Measurements from ENCODE around the gene ADPRHL1. TPM values are rescaled to one million over a fixed set of nuclear protein-coding genes. Genes with fewer than 3 reads are reported as not detected.
A peak's percentile ranks its signal among the peaks of the same experiment; 100 is the strongest.

The ADPRHL1 gene
- total RNA-seq, 1 experiment from 2014 or later, result 4.9 TPM

DNA sequence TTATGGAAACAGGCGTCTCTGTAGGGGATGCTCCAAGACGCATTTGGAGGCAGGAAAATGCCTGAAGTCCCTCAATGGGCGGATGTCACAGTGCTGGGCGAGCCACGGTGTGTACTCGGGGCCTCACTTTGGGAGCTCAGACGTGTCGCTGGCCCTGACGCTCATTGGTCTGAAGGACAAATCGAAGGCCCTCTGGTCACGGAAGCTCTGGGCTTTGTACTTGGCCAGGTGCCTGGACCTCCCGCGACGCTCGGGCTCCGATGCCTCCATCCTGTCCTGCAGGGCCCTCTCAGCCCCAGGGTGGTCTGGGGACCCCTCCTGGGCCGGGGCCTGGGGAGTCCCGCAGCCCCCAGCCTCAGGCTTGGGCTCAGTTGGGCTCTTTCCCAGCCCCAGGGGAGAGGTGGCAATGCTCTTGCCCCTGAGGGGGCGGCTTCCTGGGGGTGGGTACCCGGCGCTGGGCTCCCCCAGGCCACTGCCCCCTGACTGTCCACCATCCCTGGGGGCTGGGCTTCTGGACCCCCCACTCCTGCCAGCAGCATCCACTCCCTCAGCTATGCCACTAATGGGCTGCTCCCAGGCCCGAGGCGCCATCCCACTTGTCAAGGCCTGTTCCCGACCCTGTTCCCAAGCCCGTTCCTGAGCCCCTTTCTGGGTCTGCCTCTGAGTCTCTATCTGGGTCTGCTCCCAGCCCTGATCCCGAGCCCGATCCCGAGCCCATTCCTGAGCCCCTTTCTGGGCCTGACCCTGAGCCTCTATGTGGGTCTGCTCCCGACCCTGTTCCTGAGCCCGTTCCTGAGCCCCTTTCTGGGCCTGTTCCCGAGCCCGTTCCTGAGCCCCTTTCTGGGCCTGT is 49.8 kb downstream of the ADPRHL1 start:
- no peak overlapping the region for H3K4me3 Mint-ChIP-seq (ENCODE audit: unreplicated experiment)
- intact Hi-C loops (cut with micrococcal nuclease; ENCODE audit: unreplicated experiment), result loop anchor here (2.0 kb wide), 1 partner anchor 47 kb away; no protein-coding TSS in a partner anchor
- TF ChIP-seq, protein P1, sequence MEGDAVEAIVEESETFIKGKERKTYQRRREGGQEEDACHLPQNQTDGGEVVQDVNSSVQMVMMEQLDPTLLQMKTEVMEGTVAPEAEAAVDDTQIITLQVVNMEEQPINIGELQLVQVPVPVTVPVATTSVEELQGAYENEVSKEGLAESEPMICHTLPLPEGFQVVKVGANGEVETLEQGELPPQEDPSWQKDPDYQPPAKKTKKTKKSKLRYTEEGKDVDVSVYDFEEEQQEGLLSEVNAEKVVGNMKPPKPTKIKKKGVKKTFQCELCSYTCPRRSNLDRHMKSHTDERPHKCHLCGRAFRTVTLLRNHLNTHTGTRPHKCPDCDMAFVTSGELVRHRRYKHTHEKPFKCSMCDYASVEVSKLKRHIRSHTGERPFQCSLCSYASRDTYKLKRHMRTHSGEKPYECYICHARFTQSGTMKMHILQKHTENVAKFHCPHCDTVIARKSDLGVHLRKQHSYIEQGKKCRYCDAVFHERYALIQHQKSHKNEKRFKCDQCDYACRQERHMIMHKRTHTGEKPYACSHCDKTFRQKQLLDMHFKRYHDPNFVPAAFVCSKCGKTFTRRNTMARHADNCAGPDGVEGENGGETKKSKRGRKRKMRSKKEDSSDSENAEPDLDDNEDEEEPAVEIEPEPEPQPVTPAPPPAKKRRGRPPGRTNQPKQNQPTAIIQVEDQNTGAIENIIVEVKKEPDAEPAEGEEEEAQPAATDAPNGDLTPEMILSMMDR (IDR thresholded peaks at IDR 0.05; ENCODE audit: insufficient read depth in 1 of 2, low read depth in 1 of 2, low read length in 1 of 2, severe bottlenecking in 1 of 2, unreplicated experiment in 1 of 2), result no peak
- Histone ChIP-seq H3K9me3 (no peaks in the 10 kb centered on the region), H3K4me1 (peaks cover 12% of the 10 kb centered on the region), H3K27me3 (replicated peaks; ENCODE audit: control insufficient read depth, insufficient read depth, low read length) (no peaks in the 10 kb centered on the region), H3K4me3 (ENCODE audit: low read depth, low read length) (no peak overlapping the region), H3K36me3 (ENCODE audit: control insufficient read depth, insufficient read depth, low read length) (no peaks in the 10 kb centered on the region)
- H3K36me3 Mint-ChIP-seq (ENCODE audit: insufficient read depth, unreplicated experiment), result no peaks in the 10 kb centered on the region
- no peak overlapping the region for H3K27ac Mint-ChIP-seq (ENCODE audit: unreplicated experiment)
- CTCF ChIA-PET, result interaction anchor here (0.5 kb wide), 1 partner anchor 79 kb away, joined by 3 read pairs; no protein-coding TSS in a partner anchor
- DNase-seq, result peak in 1 of 2 experiments; percentile 36
- BruUV-seq (replicated peaks), result no TSS peak
- no peaks in the 10 kb centered on the region for H3K27me3 Mint-ChIP-seq (ENCODE audit: insufficient read depth, unreplicated experiment)
- H3K4me1 Mint-ChIP-seq (ENCODE audit: low read depth, unreplicated experiment), result peaks cover 10% of the 10 kb centered on the region
- no peaks in the 10 kb centered on the region for H3K9me3 Mint-ChIP-seq (ENCODE audit: unreplicated experiment)
- POLR2A ChIA-PET, result no interaction called here

DNA sequence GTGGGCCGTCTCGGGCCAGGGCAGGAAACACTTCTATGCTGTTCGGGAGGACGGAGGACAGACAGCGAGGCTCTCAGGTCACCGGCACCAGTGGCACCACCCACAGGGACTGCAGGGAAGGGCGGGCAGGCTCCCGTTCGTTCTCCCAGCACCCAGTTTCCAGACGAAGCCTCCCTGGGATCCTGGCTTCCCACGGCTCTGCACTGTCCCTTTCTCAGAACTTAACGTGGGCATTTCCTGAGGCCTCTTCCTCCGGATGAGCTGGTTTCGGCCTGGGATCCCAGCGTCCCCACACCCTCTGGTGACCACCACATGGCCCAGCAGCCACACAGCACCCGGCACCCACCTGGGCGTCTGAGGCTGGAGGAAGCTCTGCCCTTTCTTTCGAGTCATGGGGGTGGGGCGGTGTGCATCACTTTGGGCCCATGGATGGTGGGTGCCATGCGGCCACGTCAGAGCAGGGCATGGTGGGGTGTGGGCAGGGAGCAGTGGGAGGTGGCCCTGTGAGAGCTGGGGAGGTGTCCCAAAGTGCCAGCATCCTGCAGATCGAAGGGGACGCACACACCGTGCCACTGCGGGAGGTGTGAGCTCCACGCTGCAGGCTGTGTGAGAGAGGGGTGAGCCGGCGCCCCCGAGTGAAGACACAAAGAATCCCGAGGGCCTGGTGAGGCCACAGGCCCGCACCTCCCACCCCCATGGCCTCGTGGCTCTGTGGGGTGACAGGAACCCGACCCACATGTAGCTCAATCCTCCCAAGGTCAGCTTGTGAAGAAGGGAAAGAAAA is 50.6 kb downstream of the ADPRHL1 start:
- no TSS peak for BruUV-seq (replicated peaks)
- Mint-ChIP-seq H3K27me3 (ENCODE audit: insufficient read depth, unreplicated experiment) (no peaks in the 10 kb centered on the region), H3K36me3 (ENCODE audit: insufficient read depth, unreplicated experiment) (no peaks in the 10 kb centered on the region), H3K27ac (ENCODE audit: unreplicated experiment) (no peak overlapping the region), H3K4me3 (ENCODE audit: unreplicated experiment) (no peak overlapping the region), H3K4me1 (ENCODE audit: low read depth, unreplicated experiment) (peaks cover 10% of the 10 kb centered on the region), H3K9me3 (ENCODE audit: unreplicated experiment) (no peaks in the 10 kb centered on the region)
- Histone ChIP-seq H3K27me3 (replicated peaks; ENCODE audit: control insufficient read depth, insufficient read depth, low read length) (no peaks in the 10 kb centered on the region), H3K36me3 (ENCODE audit: control insufficient read depth, insufficient read depth, low read length) (no peaks in the 10 kb centered on the region), H3K9me3 (no peaks in the 10 kb centered on the region), H3K4me1 (peaks cover 21% of the 10 kb centered on the region), H3K4me3 (ENCODE audit: low read depth, low read length) (no peak overlapping the region)
- POLR2A ChIA-PET, result no interaction called here
- CTCF ChIA-PET, result interaction anchor here (0.5 kb wide), 1 partner anchor 78 kb away, joined by 3 read pairs; no protein-coding TSS in a partner anchor
- DNase-seq, result peak in 1 of 2 experiments; percentile 46
- TF ChIP-seq, protein P1 (IDR thresholded peaks at IDR 0.05; ENCODE audit: insufficient read depth in 1 of 2, low read depth in 1 of 2, low read length in 1 of 2, severe bottlenecking in 1 of 2, unreplicated experiment in 1 of 2), result no peak
- intact Hi-C loops (cut with micrococcal nuclease; ENCODE audit: unreplicated experiment), result no loop called here
